ENCODE data around the gene NHS. TPM values are rescaled to one million over a fixed set of nuclear protein-coding genes. Genes with fewer than 3 reads are reported as not detected.

Gene NHS
- total and polyA plus RNA-seq, 2 of the 13 experiments (the other 11 are each of a cell fraction or from before 2014, with no cell fraction given): 0.02 TPM; not detected in 1

DNA sequence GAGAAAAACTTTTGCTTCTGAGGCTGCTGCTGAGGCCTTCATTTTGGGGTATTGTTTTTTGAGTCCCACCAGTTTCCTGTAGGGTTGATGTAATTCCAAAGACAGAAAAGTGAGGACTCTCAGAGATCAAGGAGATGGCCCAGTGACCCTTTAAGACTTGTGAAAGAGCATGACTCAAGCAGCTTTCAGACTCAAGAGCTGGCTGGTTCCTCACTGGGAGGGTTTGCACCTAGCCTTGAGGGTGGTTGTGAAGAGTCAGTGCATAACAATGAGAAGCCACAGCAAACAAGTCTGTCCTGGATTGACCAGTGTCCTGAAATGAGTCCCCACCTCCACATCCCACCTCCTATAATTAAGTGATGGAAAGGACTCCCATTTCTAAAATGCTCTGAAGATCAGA is 89.2 kb downstream of the NHS start:
- H3K27ac ChIP-seq (ENCODE audit: extremely low read length, insufficient read depth, low read length): no peak overlapping the region
- in situ Hi-C loops (cut with HindIII; ENCODE audit: extremely low pct_ligation_motif_present, low pct_unique_long_range_greater_than_20kb): no loop called here
- H3K9ac ChIP-seq (ENCODE audit: insufficient read depth, low read depth, low read length): no peak overlapping the region
- H3K79me2 ChIP-seq (ENCODE audit: insufficient read depth, low read length): no peaks in the 10 kb centered on the region
- ATAC-seq: no peak
- H3K4me3 ChIP-seq (replicated peaks in 1 of 3; ENCODE audit: insufficient read depth in 1 of 3, low read depth in 2 of 3, low read length in 3 of 3): no peak overlapping the region
- BruUV-seq (replicated peaks): no TSS peak
- H2AFZ ChIP-seq (ENCODE audit: low read length): no peak overlapping the region
- no peak for TF ChIP-seq KLF11 (CRISPR knock-in tag; IDR thresholded peaks at IDR 0.05)
- TF ChIP-seq, protein P1, sequence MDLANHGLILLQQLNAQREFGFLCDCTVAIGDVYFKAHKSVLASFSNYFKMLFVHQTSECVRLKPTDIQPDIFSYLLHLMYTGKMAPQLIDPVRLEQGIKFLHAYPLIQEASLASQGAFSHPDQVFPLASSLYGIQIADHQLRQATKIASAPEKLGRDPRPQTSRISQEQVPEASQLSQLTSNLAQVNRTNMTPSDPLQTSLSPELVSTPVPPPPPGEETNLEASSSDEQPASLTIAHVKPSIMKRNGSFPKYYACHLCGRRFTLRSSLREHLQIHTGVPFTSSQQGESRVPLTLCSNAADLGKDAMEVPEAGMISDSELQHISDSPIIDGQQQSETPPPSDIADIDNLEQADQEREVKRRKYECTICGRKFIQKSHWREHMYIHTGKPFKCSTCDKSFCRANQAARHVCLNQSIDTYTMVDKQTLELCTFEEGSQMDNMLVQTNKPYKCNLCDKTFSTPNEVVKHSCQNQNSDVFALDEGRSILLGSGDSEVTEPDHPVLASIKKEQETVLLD (CRISPR knock-in tag; IDR thresholded peaks at IDR 0.05; ENCODE audit: low read depth): no peak
- no peak for TF ChIP-seq HIVEP1 (CRISPR knock-in tag; IDR thresholded peaks at IDR 0.05)
- TF ChIP-seq, protein P2, sequence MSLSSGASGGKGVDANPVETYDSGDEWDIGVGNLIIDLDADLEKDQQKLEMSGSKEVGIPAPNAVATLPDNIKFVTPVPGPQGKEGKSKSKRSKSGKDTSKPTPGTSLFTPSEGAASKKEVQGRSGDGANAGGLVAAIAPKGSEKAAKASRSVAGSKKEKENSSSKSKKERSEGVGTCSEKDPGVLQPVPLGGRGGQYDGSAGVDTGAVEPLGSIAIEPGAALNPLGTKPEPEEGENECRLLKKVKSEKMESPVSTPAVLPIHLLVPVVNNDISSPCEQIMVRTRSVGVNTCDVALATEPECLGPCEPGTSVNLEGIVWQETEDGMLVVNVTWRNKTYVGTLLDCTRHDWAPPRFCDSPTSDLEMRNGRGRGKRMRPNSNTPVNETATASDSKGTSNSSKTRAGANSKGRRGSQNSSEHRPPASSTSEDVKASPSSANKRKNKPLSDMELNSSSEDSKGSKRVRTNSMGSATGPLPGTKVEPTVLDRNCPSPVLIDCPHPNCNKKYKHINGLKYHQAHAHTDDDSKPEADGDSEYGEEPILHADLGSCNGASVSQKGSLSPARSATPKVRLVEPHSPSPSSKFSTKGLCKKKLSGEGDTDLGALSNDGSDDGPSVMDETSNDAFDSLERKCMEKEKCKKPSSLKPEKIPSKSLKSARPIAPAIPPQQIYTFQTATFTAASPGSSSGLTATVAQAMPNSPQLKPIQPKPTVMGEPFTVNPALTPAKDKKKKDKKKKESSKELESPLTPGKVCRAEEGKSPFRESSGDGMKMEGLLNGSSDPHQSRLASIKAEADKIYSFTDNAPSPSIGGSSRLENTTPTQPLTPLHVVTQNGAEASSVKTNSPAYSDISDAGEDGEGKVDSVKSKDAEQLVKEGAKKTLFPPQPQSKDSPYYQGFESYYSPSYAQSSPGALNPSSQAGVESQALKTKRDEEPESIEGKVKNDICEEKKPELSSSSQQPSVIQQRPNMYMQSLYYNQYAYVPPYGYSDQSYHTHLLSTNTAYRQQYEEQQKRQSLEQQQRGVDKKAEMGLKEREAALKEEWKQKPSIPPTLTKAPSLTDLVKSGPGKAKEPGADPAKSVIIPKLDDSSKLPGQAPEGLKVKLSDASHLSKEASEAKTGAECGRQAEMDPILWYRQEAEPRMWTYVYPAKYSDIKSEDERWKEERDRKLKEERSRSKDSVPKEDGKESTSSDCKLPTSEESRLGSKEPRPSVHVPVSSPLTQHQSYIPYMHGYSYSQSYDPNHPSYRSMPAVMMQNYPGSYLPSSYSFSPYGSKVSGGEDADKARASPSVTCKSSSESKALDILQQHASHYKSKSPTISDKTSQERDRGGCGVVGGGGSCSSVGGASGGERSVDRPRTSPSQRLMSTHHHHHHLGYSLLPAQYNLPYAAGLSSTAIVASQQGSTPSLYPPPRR (CRISPR knock-in tag; IDR thresholded peaks at IDR 0.05; ENCODE audit: borderline replicate concordance): no peak
- TF ChIP-seq TOPORS (CRISPR knock-in tag; IDR thresholded peaks at IDR 0.05): no peak
- TF ChIP-seq PCBP2 (optimal IDR thresholded peaks at IDR 0.05; ENCODE audit: low read depth, low read length, poor library complexity, severe bottlenecking): no peak
- no peak for TF ChIP-seq ZFP82 (CRISPR knock-in tag; IDR thresholded peaks at IDR 0.05; ENCODE audit: borderline replicate concordance)
- TF ChIP-seq PTBP1 (IDR thresholded peaks at IDR 0.05; ENCODE audit: low read depth, low read length, poor library complexity, severe bottlenecking): no peak
- TF ChIP-seq RCOR2 (CRISPR knock-in tag; IDR thresholded peaks at IDR 0.05): no peak
- TF ChIP-seq FOXM1 (CRISPR knock-in tag; IDR thresholded peaks at IDR 0.05): no peak
- TF ChIP-seq SMAD9 (CRISPR knock-in tag; IDR thresholded peaks at IDR 0.05): no peak
- no peak for TF ChIP-seq MED1 (CRISPR knock-in tag; IDR thresholded peaks at IDR 0.05)
- TF ChIP-seq RORA (CRISPR knock-in tag; IDR thresholded peaks at IDR 0.05): no peak
- H4K20me1 ChIP-seq (ENCODE audit: insufficient read depth, low read length): no peaks in the 10 kb centered on the region
- H3K36me3 ChIP-seq (replicated peaks in 1 of 2; ENCODE audit: control insufficient read depth in 1 of 2, insufficient read depth in 2 of 2, low read length in 2 of 2): no peaks in the 10 kb centered on the region
- no peak for FAIRE-seq
- no peaks in the 10 kb centered on the region for H3K27me3 ChIP-seq (ENCODE audit: control insufficient read depth in 1 of 2, insufficient read depth in 2 of 2, low read length in 2 of 2)
- H3K4me2 ChIP-seq (ENCODE audit: low read depth, low read length): no peak overlapping the region
- no peak for DNase-seq (ENCODE audit: low spot score)
- H3K9me3 ChIP-seq (ENCODE audit: low read length): no peaks in the 10 kb centered on the region
- intact Hi-C loops (cut with micrococcal nuclease; ENCODE audit: unreplicated experiment): no loop called here
- POLR2A ChIA-PET: no interaction called here
- H3K4me1 ChIP-seq (ENCODE audit: insufficient read depth, low read length): no peaks in the 10 kb centered on the region
- CTCF ChIA-PET (ENCODE audit: low intra/inter-chr PET ratio, low total read pairs): no interaction called here
